ENCODE measurements around the gene CARM1. TPM values are rescaled to one million over a fixed set of nuclear protein-coding genes. Genes with fewer than 3 reads are reported as not detected.

The CARM1 gene
- 38.1 to 50.6 TPM (median 47.4 TPM) in 5 replicates for total RNA-seq (2022; extraction: Qiagen RNA extraction; ENCODE audit: low read depth)

DNA sequence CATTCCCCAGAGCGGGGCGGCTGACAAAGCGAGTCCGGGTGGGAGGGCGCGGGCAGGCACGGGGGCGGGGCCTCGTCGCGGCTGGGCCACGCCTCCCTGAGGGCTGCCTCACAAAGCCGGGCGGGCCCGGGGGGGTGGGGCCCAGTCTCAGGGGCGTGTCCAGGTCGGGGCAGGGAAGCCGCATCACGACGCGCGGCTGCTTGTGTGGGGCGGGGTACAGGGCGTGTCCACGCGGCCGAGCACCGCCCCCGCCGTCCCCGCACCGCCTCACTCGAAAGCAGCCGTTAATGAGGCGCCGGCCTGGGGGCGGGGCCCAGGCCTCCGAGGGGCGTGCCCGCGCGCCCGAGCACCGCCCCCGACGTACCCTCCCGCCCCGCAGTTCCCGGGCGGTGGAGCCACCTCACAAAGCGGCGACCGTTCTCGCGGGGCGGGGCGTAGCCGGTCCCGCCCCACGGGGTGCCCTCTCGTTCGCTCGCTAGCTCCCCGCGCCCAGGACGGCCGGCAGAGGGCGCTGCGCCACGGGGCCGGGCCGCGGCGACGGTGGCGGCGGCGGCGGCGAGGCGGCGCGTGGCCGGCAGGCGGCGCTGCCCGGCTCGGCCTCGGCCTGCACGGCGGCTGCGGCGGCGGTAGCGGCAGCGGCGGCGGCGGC lies at the start of gene CARM1:
CARM1 (plus strand) TSS at position 599 of the 649 bp plus-strand sequence. CDS start 150 bp downstream, outside the sequence.

DNA sequence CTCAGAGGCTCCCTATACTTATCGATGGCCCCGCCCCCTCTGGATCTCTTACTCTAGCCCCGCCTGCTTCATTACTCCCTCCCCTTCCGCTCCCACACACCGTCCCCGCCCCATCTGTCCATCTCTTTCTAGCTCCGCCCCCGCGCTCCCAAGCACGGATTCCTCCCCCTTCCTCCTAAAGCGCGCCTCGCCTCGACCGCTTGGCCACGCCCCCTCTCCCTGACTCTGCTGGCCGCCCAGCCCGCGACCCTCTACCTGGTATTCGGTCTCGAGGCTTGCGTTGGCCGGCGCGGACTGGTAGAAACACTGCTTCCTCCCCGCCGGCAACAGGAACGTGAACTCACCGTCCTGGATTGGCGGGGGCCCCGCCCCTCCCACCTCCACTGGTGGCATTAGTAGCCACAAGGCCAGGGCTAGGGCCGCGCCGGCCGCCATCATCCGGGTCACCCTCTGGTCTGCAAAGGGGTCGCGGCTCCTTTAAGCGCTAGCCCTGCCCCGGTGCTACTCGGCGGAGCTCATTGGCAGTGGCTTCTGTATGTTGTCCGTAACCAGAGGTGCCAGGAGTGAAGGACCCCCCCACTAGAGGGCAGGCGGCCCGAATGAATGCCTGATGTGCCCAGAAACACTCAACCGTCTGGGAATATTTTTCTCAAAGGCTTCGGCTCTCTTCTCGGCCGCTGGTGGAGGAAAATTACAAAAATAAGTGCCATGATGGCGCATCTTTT lies 35.4 kb upstream of the CARM1 start, which contains the start of gene TMED1:
TMED1 (minus strand) TSS at position 459 of the 725 bp plus-strand sequence; CDS start at position 438, 21 bp downstream.

DNA sequence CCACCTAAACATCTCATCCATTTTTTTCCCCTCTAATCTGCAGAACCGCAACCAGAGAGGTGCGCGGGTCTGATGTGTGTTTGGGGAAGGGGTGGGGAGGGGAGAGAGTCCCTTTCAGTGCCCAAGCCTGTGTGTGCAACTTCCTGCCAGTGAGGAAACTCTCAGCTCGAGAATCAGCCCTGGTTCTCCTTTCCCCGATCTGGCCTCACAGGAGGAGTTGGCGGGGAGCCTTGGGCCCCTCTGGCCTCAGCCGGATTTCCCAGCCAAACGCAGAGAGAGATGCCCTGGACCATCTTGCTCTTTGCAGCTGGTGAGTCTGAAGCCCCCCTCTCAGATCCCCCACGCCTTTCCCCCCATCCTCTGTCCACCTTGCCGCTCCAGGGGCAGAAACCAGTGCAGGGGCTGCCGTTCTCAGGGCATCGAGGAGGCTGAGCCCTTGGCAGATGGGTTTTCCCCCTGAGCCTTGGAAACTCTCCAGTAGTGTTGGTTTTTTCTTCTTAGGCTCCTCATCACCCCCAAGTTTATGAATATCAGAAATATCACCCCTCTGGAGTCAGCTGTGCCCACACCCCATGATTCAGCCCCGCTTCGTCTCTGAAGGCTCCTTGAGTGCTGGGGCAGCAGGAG lies 23.0 kb upstream of the CARM1 start, which contains the start of gene C19orf38:
C19orf38 (plus strand) TSS at position 186 of the 627 bp plus-strand sequence; CDS start at position 280, 94 bp downstream.

DNA sequence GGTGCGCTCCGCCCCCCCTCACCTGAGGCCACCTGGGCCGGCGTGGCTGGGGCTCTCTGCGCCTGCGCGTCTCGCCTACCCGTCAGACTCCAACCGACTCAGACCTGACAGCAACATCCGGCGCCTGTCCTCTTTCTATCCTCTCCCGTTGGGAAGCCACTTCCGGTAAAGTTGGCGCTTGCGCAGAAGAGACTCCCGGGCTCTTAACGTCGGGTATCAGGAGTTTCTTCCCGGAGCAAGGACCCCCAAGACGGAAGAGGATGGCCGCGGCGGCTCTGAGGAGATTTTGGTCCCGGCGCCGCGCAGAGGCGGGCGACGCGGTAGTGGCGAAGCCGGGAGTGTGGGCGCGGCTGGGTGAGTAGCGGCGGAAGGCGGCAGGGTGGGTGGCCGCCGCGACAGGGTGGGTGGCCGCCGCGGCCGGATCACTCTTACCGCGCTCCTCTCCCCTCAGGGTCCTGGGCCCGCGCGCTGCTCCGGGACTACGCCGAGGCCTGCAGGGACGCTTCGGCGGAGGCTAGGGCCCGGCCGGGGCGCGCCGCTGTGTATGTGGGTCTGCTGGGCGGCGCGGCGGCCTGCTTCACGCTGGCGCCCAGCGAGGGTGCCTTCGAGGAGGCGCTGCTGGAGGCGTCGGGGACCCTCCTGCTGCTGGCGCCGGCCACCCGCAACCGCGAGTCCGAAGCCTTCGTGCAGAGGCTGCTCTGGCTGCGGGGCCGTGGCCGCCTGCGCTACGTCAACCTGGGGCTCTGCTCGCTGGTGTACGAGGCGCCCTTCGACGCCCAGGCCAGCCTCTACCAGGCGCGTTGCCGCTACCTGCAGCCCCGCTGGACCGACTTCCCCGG lies 57.4 kb downstream of the CARM1 start, which contains the start of the genes TIMM29 and YIPF2:
TIMM29 (plus strand) TSS at position 249 of the 839 bp plus-strand sequence; CDS start at position 261, 12 bp downstream.
YIPF2 (minus strand) TSS at position 77 of the 839 bp plus-strand sequence. CDS start 229 bp downstream, outside the sequence.

DNA sequence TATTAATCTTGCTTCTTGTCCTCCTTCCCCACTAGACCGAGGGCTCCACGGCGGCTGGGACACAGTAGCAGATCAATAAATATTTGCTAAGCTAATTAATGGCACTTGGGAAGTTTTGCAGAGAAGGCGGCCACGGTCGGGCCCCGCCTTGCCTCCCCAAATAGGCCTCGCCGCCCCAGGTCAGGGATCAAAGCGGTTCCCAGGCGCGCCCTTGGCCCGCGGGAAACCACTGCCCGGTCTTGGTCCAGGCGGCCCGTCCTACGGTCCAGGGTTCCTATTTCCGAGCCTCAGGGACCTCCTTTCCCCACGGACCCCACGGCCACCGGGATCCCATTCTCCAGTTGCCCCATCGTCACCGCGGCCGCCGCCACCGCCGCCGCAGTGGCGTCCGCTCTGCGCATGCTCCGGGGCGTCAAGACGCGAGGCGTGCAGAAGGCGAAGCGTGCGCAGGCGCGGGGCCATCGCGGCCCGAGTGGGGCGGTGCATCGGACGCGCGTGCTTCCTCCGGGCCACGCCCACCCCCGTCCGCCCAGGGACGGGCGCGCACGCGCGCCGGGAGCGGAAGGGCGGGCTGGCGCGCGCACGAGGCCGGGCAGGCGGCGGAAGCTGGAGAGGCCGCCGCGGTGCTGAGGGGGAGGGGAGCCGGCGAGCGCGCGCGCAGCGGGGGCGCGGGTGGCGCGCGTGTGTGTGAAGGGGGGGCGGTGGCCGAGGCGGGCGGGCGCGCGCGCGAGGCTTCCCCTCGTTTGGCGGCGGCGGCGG lies 89.1 kb downstream of the CARM1 start, which contains the start of gene SMARCA4:
SMARCA4 (plus strand) TSS at position 717 of the 759 bp plus-strand sequence. CDS start 23,122 bp downstream, outside the sequence.

Other genes with a start within 250 kb of the CARM1 start
- gene SLC44A2, start 246.0 kb upstream of the CARM1 start, total RNA-seq (2022; extraction: Qiagen RNA extraction; ENCODE audit: low read depth): 5.6 to 7.9 TPM (median 6.6 TPM) in 5 replicates
- gene ILF3, start 217.2 kb upstream of the CARM1 start, total RNA-seq (2022; extraction: Qiagen RNA extraction; ENCODE audit: low read depth): 159 to 173 TPM (median 167 TPM) in 5 replicates
- 29.9 to 37.3 TPM (median 34.7 TPM) in 5 replicates for gene QTRT1, start 170.1 kb upstream of the CARM1 start, total RNA-seq (2022; extraction: Qiagen RNA extraction; ENCODE audit: low read depth)
- gene DNM2, start 153.5 kb upstream of the CARM1 start, total RNA-seq (2022; extraction: Qiagen RNA extraction; ENCODE audit: low read depth): 51.4 to 60.0 TPM (median 52.3 TPM) in 5 replicates
- gene TMED1, start 35.3 kb upstream of the CARM1 start, total RNA-seq (2022; extraction: Qiagen RNA extraction; ENCODE audit: low read depth): 25.8 to 31.9 TPM (median 29.8 TPM) in 5 replicates
- gene C19orf38, start 23.1 kb upstream of the CARM1 start, total RNA-seq (2022; extraction: Qiagen RNA extraction; ENCODE audit: low read depth): 0.15 to 0.26 TPM (median 0.22 TPM) in 4 of 5 replicates, not detected in the other
- gene YIPF2, start 57.1 kb downstream of the CARM1 start, total RNA-seq (2022; extraction: Qiagen RNA extraction; ENCODE audit: low read depth): 19.3 to 21.7 TPM (median 19.6 TPM) in 5 replicates
- gene TIMM29, start 57.3 kb downstream of the CARM1 start, total RNA-seq (2022; extraction: Qiagen RNA extraction; ENCODE audit: low read depth): 10.9 to 19.2 TPM (median 18.0 TPM) in 5 replicates
- 7.7 to 13.0 TPM (median 10.6 TPM) in 5 replicates for gene SMARCA4, start 89.5 kb downstream of the CARM1 start, total RNA-seq (2022; extraction: Qiagen RNA extraction; ENCODE audit: low read depth)
- gene LDLR, start 217.9 kb downstream of the CARM1 start, total RNA-seq (2022; extraction: Qiagen RNA extraction; ENCODE audit: low read depth): 27.3 to 36.5 TPM (median 31.2 TPM) in 5 replicates

Data from A549 treated with CpdA at 1 μM for 4 hours (cell line).